Right lobe of liver (tissue), 4 donors: ENCODE measurements around the gene ARSA.

Experiments used
- POLR2A ChIP-seq: fragments of 450-650 bp; IDR thresholded peaks from one replicate; pipeline ENCODE4 v1.6.1; 2017; ENCODE audit warnings: antibody characterized with exemption, mild to moderate bottlenecking
- TF ChIP-seq, protein P1 (sequence below), 4 donors: fragments of 200-600 bp in 3 of 4; fragments of 450-650 bp in 1 of 4; IDR thresholded peaks; one replicate each; pipeline versions ENCODE4 v1.5.1 to v1.8.0; 2016 to 2022; ENCODE audit warnings: antibody characterized with exemption in 4 of 4, mild to moderate bottlenecking in 2 of 4
- donor health status: DM: no; HTN: no; CAD: no.
- donor health status: DM: no; HTN: no; CAD: no.
- donor health status: DM: no; HTN: yes; CAD: no.

DNA sequence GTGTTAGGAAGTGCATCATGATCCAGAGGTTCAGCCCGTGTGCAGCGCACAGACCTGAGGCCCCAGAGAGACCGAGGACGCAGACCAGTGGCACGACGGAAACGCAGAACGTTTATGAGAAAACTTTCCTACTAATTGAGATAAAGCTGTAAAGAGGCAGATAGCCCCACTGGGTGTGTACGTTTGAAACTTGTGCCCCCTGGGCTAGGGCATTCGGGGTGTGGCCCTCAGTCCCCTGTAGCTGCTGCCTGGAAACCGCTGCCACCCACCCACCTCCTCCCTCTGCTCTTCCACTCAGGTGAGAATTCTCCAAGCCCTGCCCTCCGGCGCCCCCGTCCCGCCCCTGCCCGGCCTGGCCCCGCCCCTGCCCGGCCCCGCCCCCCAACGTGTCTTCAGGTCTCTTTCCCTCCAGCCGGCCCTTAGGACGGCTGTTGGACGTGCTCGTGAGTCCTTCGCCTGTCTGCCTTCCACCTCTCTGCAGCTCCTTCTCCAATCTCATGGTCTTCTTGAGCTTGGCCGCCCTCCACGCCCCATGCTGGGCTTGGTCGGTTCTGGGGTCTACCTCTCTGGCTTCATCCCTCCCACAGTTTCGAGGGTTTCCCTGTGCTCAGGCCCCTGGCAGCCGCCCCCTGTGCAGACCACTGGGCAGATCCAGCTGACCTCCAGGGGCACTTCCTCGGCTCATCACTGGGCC lies 15.3 kb downstream of the ARSA start:
- TF ChIP-seq POLR2A, result no peak
- TF ChIP-seq, protein P1, sequence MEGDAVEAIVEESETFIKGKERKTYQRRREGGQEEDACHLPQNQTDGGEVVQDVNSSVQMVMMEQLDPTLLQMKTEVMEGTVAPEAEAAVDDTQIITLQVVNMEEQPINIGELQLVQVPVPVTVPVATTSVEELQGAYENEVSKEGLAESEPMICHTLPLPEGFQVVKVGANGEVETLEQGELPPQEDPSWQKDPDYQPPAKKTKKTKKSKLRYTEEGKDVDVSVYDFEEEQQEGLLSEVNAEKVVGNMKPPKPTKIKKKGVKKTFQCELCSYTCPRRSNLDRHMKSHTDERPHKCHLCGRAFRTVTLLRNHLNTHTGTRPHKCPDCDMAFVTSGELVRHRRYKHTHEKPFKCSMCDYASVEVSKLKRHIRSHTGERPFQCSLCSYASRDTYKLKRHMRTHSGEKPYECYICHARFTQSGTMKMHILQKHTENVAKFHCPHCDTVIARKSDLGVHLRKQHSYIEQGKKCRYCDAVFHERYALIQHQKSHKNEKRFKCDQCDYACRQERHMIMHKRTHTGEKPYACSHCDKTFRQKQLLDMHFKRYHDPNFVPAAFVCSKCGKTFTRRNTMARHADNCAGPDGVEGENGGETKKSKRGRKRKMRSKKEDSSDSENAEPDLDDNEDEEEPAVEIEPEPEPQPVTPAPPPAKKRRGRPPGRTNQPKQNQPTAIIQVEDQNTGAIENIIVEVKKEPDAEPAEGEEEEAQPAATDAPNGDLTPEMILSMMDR (IDR thresholded peaks at IDR 0.05), result no peak
